Keratinocyte (primary cell): ENCODE data around the gene MRPS33. TPM values are rescaled to one million over a fixed set of nuclear protein-coding genes. Genes with fewer than 3 reads are reported as not detected.

Source experiments
- DNase-seq: peaks from one replicate; pipeline ENCODE4 v3.0.0-alpha.2; 2011; ENCODE audit warnings: low read depth, missing footprints, low spot score
- FAIRE-seq: peaks from 2 replicates; lab custom pipeline; 2011; peaks lifted over from hg19 to GRCh38; lab: Jason Lieb, UNC
- H2AFZ ChIP-seq: 2 replicates; pipeline ENCODE4 v1.6.0; 2012; ENCODE audit warnings: low read length, control low read depth, inconsistent platforms; ENCODE audit not compliant: control insufficient read depth
- H3K27ac ChIP-seq: 2 replicates; pipeline ENCODE4 v1.5.1; 2011; ENCODE audit warnings: low read length; ENCODE audit not compliant: control insufficient read depth, insufficient read depth
- H3K27me3 ChIP-seq: 3 replicates; pipeline ENCODE4 v1.6.0; 2011; ENCODE audit warnings: low read length; ENCODE audit not compliant: control insufficient read depth, insufficient read depth; ENCODE audit errors: extremely low read depth
- H3K36me3 ChIP-seq, 2 experiments: 2 replicates in 1 of 2; 3 replicates in 1 of 2; pipeline ENCODE4 v1.5.1; 2011; ENCODE audit warnings: low read length in 2 of 2, mild to moderate bottlenecking in 1 of 2; ENCODE audit not compliant: control insufficient read depth in 2 of 2, insufficient read depth in 2 of 2; ENCODE audit errors: extremely low read depth in 1 of 2
- H3K4me1 ChIP-seq: 3 replicates; pipeline ENCODE4 v1.5.1; 2011; ENCODE audit warnings: low read length; ENCODE audit not compliant: control insufficient read depth, insufficient read depth; ENCODE audit errors: extremely low read depth
- H3K4me2 ChIP-seq: 3 replicates; pipeline ENCODE4 v1.6.0; 2011; ENCODE audit warnings: low read depth, low read length; ENCODE audit not compliant: control insufficient read depth, insufficient read depth; ENCODE audit errors: extremely low read depth
- H3K4me3 ChIP-seq, 3 experiments: fragments of 200-600 bp in 1 of 3; sonication (generic) in 1 of 3; 2 replicates in 2 of 3; 3 replicates in 1 of 3; pipeline ENCODE4 v1.5.1; 2011 to 2016; ENCODE audit warnings: low read length in 3 of 3, mild to moderate bottlenecking in 3 of 3, control low read depth in 2 of 3, inconsistent platforms in 1 of 3, low read depth in 1 of 3, mixed read lengths in 1 of 3, mixed run types in 1 of 3, moderate library complexity in 1 of 3; ENCODE audit not compliant: control insufficient read depth in 2 of 3, insufficient read depth in 2 of 3; ENCODE audit errors: extremely low read depth in 1 of 3
- H3K79me2 ChIP-seq: 2 replicates; pipeline ENCODE4 v1.6.0; 2012; ENCODE audit warnings: low read length; ENCODE audit not compliant: control insufficient read depth, insufficient read depth
- H3K9ac ChIP-seq: 3 replicates; pipeline ENCODE4 v1.6.0; 2011; ENCODE audit warnings: low read length; ENCODE audit not compliant: control insufficient read depth, insufficient read depth; ENCODE audit errors: extremely low read depth
- H3K9me1 ChIP-seq: 3 replicates; pipeline ENCODE4 v1.6.0; 2011; ENCODE audit warnings: low read length; ENCODE audit not compliant: control insufficient read depth, insufficient read depth; ENCODE audit errors: extremely low read depth
- H3K9me3 ChIP-seq: 2 replicates; pipeline ENCODE4 v1.5.1; 2012; ENCODE audit warnings: low read depth, low read length; ENCODE audit not compliant: control insufficient read depth
- H4K20me1 ChIP-seq: 3 replicates; pipeline ENCODE4 v1.6.0; 2011; ENCODE audit warnings: low read length; ENCODE audit not compliant: control insufficient read depth, insufficient read depth; ENCODE audit errors: extremely low read depth
- CTCF ChIP-seq, 3 experiments: IDR thresholded peaks in 1 of 3; conservative IDR thresholded peaks in 1 of 3; optimal IDR thresholded peaks in 1 of 3; 2 replicates in 2 of 3; 3 replicates in 1 of 3; pipeline versions ENCODE3 to v1.5.1; 2011; ENCODE audit warnings: low read length in 3 of 3, mild to moderate bottlenecking in 3 of 3, moderate library complexity in 2 of 3, control low read depth in 1 of 3, inconsistent platforms in 1 of 3; ENCODE audit not compliant: insufficient read depth in 2 of 3; ENCODE audit errors: extremely low read depth in 1 of 3
- EZH2 ChIP-seq: IDR thresholded peaks from one replicate; pipeline ENCODE4 v1.6.1; 2012; ENCODE audit warnings: inconsistent platforms, mild to moderate bottlenecking, low read length, moderate library complexity
- dilution Hi-C: fragments of 300-500 bp; cut with MboI; formaldehyde crosslinking; loops from one replicate; pipeline ENCODE4 v1.7.0; 2020; ENCODE audit warnings: low sequenced_read_pairs; ENCODE audit not compliant: extremely low pct_ligation_motif_present
- polyA plus RNA-seq, 5 experiments: library from polyadenylated mRNA; depleted of rRNA in 3 of 5; stranded (reverse) in 3 of 5; stranded (forward) in 1 of 5; unstranded in 1 of 5; fragments of >200 nt; gene quantifications; 1 replicate in 1 of 5; 2 replicates in 3 of 5; 3 replicates in 1 of 5; pipeline versions ENCODE4 v1.2.1 to v1.2.3, GENCODE V29; 2011 to 2012; ENCODE audit warnings: missing spikeins in 2 of 5, low read depth in 1 of 5, low replicate concordance in 1 of 5

MRPS33 gene
- polyA plus RNA-seq, 1 donor (not counting 4 experiments of a cell fraction or from before 2014, with no cell fraction given) = 141 TPM

DNA sequence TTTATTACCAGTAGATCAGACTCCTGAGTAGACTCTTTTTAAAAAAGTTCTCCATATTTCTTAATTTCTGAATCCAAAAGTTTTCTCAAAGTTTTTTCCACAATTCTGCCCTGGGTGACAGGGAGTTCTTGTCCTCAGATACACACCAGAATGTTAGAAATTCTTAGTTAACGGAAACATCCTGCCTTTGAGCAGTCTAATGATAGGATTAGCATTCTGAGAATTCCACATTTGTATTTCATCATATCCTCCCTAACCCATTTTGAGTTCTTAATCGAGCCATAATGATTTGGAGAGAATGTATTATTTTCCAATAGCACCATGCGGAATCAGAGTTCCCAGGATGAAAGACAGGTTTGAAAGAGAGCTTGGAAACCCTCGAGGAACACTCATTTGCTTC, 28.9 kb upstream of the MRPS33 start:
- no peak overlapping the region for H3K4me3 ChIP-seq
- no peaks in the 10 kb centered on the region for H3K79me2 ChIP-seq
- DNase-seq (no peak), FAIRE-seq (no peak)
- H3K4me1 ChIP-seq = no peaks in the 10 kb centered on the region
- H3K9me3 ChIP-seq = no peaks in the 10 kb centered on the region
- H3K27ac ChIP-seq = no peak overlapping the region
- dilution Hi-C loops = no loop called here
- TF ChIP-seq EZH2 = no peak
- TF ChIP-seq CTCF (optimal IDR thresholded peaks at IDR 0.05 in 1 of 3, IDR thresholded peaks at IDR 0.05 in 1 of 3, conservative IDR thresholded peaks at IDR 0.05 in 1 of 3; ENCODE audit: extremely low read depth in 1 of 3, insufficient read depth in 2 of 3, low read length in 3 of 3) = no peak
- H3K9ac ChIP-seq = no peak overlapping the region
- H4K20me1 ChIP-seq = no peaks in the 10 kb centered on the region
- no peaks in the 10 kb centered on the region for H3K9me1 ChIP-seq
- no peak overlapping the region for H2AFZ ChIP-seq
- no peak overlapping the region for H3K4me2 ChIP-seq
- no peaks in the 10 kb centered on the region for H3K27me3 ChIP-seq
- no peaks in the 10 kb centered on the region for H3K36me3 ChIP-seq

DNA sequence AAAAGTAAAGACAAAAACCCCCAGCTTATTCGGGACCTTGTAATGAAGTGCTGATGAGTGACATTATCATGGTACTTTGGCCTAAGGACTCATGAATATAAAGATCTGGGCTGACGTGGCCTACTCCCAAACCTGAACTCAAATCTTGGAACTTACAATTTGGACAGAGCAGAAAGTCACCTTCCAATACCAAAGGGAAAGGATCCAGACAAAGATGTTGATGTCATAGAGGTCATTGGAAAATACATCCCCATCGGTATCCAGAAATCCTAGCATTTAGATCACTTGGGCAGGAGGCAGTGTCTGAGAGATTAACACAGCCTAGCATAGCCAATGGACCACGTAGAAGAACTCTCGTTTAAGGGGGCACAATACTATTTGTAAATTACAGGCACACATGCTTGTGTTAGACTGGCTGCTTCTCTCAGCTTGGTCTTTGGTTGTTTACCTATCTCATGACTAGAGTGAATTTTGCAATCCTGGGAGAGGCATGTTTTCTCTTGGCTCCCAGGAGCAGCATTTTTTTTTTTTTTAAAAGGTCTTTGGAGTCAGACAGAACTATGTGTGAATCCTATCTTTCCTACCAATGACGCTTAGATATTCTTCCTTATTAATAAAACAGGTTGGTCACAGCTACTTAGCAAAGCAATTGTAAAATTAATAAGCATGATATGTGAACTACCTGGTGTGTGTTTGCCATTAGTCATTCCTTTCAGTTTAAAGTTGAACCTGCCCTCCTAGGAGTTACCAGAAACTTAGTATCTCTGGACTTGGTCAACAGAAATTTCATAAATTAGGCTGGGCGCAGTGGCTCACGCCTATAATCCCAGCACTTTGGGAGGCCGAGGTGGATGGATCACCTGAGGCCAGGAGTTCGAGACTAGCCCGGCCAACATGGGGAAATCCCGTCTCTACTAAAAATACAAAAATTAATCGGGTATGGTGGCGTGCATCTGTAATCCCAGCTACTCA, 27.8 kb upstream of the MRPS33 start:
- no peak overlapping the region for H3K4me2 ChIP-seq
- no peak for FAIRE-seq

More for the DNA sequence above, 27.8 kb upstream of the MRPS33 start:
- Histone ChIP-seq H3K36me3 (no peaks in the 10 kb centered on the region), H3K79me2 (no peaks in the 10 kb centered on the region), H3K27ac (no peak overlapping the region), H3K4me3 (no peak overlapping the region), H3K4me1 (no peaks in the 10 kb centered on the region), H3K9me1 (no peaks in the 10 kb centered on the region), H4K20me1 (no peaks in the 10 kb centered on the region), H3K27me3 (no peaks in the 10 kb centered on the region), H2AFZ (no peak overlapping the region), H3K9ac (no peak overlapping the region), H3K9me3 (no peaks in the 10 kb centered on the region)
- dilution Hi-C loops = no loop called here
- TF ChIP-seq EZH2 (no peak), CTCF (optimal IDR thresholded peaks at IDR 0.05 in 1 of 3, IDR thresholded peaks at IDR 0.05 in 1 of 3, conservative IDR thresholded peaks at IDR 0.05 in 1 of 3; ENCODE audit: extremely low read depth in 1 of 3, insufficient read depth in 2 of 3, low read length in 3 of 3) (no peak)
- no peak for DNase-seq
